OCI-M2 (cell line): ENCODE results near the gene AFF1.

Experiments
- DNase-seq: peaks from one replicate; lab custom pipeline; 2025; ENCODE audit not compliant: unreplicated experiment; lab: John Stamatoyannopoulos, UW

Gene AFF1

DNA sequence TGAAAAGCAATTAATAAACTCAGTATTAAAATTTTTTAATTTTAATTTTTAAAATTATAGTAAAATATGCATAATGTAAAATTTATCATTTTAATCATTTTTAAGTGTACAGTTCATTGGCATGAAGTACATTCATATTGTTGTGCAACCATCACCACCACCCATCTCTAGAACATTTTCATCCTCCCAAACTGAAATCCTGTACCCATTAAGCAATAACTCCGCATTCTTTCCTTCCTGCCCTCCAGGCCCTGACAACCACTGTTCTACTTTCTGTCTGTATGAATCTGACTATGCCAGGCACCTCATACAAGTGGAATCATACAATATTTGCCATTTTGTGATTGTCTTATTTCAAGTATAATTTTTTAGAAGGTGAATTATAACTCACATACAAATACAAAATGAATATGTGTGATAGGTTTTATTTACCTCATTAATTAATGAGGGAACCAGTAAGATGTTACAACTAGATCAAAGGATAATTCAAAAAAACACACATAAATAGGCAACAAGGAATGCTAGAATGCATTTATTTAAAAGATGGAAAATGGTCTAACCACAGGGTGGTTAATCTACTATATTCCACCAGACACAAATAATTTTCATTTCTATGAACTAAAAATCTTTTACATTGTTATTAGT lies 13.1 kb upstream of the AFF1 start:
- no peak for DNase-seq

GRCh38 chr4:86924811-86925210 lies 10.0 kb upstream of the AFF1 start:
- no peak for DNase-seq

DNA sequence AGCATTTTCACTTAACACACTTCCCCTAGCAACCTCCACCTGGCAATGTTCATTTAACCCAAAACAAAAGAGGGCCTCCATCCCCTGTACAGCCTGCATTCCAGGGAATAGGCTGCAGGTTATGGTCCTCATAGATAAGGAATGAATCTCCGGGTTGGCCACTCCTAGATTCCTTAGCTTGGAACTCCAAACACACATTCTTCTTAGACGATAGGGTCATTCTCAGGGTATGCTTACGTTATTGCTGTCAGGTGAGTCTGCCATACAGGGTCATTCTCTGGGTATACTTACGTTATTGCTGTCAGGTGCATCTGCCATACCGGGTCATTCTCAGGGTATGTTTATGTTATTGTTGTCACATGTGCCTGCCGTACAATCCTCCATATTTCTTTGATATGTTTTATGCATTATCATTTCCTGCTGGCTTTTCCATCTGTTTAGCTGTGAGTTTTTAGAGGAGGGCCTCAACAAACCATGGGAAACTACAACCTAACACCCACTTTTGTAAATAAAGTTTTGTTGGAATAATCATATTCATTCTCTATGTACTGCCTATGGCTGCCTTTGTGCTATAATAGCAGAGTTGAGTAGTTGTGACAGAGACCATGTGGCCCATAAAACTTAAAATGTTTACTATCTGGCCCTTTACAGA lies 8.2 kb upstream of the AFF1 start:
- DNase-seq = no peak

DNA sequence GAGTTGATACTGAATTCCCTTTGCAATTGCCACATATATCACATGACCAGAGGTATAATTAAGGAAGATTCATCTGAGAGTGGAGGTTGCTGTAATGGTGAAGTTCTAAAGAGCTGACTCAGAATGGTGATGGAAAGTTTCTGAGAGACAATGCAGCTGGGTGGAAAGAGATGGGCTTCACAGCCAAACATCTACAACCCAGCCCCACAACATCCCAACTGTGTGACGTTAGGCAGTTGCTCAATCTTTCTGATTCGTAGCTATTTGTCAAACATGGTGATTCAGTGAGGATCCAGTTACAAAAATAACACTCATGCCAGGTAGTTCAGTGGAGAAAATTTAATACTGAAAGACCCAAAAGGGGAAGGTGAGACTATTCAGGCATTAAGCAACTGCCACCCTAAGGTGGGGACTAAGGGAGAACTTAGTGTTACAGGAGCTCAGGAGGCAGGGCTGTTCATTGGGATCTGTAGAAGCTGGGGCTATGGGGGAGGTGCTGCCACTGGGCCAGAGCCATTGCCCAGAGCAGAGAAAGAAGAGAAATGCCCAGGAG lies 6.9 kb upstream of the AFF1 start:
- no peak for DNase-seq

GRCh38 chr4:86928400-86929255 lies 6.2 kb upstream of the AFF1 start:
- no peak for DNase-seq

GRCh38 chr4:86934147-86934770 lies 552 bp upstream of the AFF1 start:
- no peak for DNase-seq

DNA sequence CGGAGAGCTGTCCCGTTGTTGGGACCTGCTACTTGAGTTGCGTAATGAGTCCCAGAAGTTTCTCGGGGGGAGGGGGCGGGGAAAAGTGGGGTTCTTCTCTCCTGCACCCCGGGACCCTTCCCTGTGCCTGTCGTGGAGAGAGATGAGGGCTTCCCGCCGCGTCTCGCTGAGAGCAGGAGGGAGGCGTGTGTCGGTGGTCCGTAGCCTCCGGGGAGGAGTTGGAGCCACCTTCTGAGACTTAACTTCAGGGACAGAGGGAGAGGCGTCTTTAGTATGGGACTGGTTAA lies 698 bp downstream of the AFF1 start:
- DNase-seq = no peak

DNA sequence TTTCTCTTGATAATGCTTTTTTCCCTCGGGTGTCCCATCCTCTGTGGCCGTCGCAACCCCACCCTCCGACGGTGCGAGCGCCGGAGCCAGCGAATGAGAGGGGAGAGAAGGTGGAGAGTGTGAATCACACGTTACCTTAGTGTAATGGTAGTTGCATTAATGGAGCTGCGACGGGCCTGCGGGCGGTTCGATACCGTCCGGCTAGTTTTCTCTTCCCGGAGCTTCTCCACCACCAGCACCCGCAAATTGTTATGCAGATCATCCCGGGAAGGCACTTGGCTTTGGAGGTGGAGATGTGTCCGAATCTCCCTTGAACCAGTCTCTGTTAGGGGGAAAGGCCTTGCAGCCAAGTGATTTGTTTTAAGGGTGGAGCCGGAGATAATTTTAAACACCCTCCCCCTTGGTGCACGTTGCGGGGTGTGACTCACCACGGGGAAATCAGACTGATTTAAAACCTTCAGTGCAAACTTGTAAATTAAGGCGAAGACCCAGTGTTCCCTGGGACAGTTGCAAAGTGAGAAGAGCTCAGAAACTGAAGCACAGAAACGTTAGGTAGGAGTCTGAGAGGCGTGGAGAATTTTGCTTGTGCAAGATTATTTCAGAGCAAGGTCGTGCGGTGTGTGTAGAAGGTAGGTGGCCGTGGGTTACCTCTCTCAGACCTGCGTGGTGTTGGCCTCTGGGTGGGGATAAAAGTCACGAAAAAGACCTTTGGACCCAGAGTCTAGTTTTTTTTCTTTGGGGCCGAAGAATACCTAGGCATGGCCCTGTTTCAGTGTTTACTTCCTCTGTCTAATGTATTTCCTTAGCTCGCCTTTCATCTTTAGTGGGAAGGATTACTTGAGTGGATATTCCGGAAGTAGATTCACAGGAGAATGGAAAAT lies 1.3 kb downstream of the AFF1 start:
- no peak for DNase-seq

- DNase-seq = no peak
Observed at GRCh38 chr4:86938771-86939520, 4.1 kb downstream of the AFF1 start.

GRCh38 chr4:86939729-86940575 lies 5.1 kb downstream of the AFF1 start:
- no peak for DNase-seq

- no peak for DNase-seq
Observed at GRCh38 chr4:86940920-86941460, 6.2 kb downstream of the AFF1 start.

DNA sequence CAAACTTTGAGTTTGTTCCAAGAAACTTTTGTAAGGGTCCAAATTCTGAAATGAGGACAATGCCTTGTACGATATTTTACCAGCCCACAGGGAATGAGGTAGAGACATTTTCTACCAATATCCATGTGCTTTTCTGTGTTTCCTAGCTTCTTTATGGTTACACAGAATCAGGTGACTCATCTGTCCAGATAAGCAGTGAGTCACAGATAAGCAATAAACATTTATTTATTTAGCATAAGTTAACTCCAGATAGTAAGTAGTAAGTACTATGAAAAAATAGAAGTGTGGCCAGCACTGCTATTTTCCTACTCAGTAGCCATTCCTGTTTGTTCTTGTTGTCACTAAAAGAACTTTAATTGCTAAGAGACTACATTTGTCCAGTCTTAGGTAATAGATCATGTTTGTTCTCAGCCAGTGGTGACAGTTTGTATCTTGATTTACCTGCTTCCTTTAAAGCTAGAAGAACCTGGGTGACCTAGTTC lies 7.4 kb downstream of the AFF1 start:
- no peak for DNase-seq

- DNase-seq = no peak
Observed at GRCh38 chr4:86944964-86945781, 10.4 kb downstream of the AFF1 start.

GRCh38 chr4:86946868-86947500 lies 12.2 kb downstream of the AFF1 start:
- DNase-seq = no peak

GRCh38 chr4:86947501-86948120 lies 12.8 kb downstream of the AFF1 start:
- DNase-seq = no peak

GRCh38 chr4:86948276-86948675 lies 13.5 kb downstream of the AFF1 start:
- no peak for DNase-seq
